Heart left ventricle (tissue), 13 donors: ENCODE measurements around the gene CENPL.
"Not testable (repeated sequence)": the region's sequence is repeated elsewhere in the genome, so short reads cannot be mapped to it uniquely, and the experiment has no call there.

Source experiments
- CTCF ChIP-seq, 12 donors: fragments of 200-600 bp; sonication (generic) in 4 of 12; IDR thresholded peaks; one replicate each; pipeline versions ENCODE4 v1.5.0 to v1.8.0; 2018 to 2022; ENCODE audit warnings: antibody characterized with exemption in 12 of 12, mild to moderate bottlenecking in 5 of 12
- POLR2A ChIP-seq, 2 donors: fragments of 450-650 bp; IDR thresholded peaks; one replicate each; pipeline ENCODE4 v1.6.1; 2017; ENCODE audit warnings: antibody characterized with exemption in 2 of 2, mild to moderate bottlenecking in 2 of 2, moderate library complexity in 2 of 2
- donor health status: ischemic (EF 13 %, LVEDD 7.1; RV severe dilation, severe dysfunction).
- donor health status: DM: no; HTN: yes; CAD: no.
- donor health status: DM: no; HTN: no; CAD: no.
- donor health status: ischemic (EF 25% LVEDD 6.9; RV normal size, moderate dysfunction).
- donor health status: ischemic (EF 25% LVEDD 5.7; RV mildly dilated, moderate dysfunction).
- donor health status: ischemic (EF 35%, LVEDD 5.7; RV mildly dilated, moderate dysfunction).
- donor health status: nonischemic (EF 11% LVEDD 7.7; RV severe dilation, severe dysfunction).
- donor health status: DM: yes; HTN: yes; CAD: no.
- donor health status: PGD.
- donor health status: ischemic (EF 29% LVEDD 5.4; RV normal size, mild dysfunction).
- donor health status: nonischemic (EF 23%, LVEDD 6.1; RV moderate dilation, normal function).

GRCh38 chr1:173859547-173859946, 34.9 kb upstream of the CENPL start:
- TF ChIP-seq CTCF, POLR2A (IDR thresholded peaks at IDR 0.05): not testable (repeated sequence)
